Measurements from ENCODE around the gene HLCS. TPM values are rescaled to one million over a fixed set of nuclear protein-coding genes. Genes with fewer than 3 reads are reported as not detected.

The HLCS gene
- total and polyA plus RNA-seq, 2 donors (not counting 3 experiments of a cell fraction or from before 2014, with no cell fraction given): 6.7 to 17.2 TPM

GRCh38 chr21:36811762-36812161 is 154.7 kb downstream of the HLCS start:
- Histone ChIP-seq H3K79me2 (ENCODE audit: control insufficient read depth, insufficient read depth, low read length) (no peaks in the 10 kb centered on the region), H3K9me3 (replicated peaks; ENCODE audit: control insufficient read depth, insufficient read depth, low read length) (no peaks in the 10 kb centered on the region), H3K27ac (ENCODE audit: insufficient read depth, low read depth, low read length) (no peak overlapping the region), H3K4me1 (ENCODE audit: control insufficient read depth, extremely low read depth, insufficient read depth, low read length) (no peaks in the 10 kb centered on the region), H3K36me3 (ENCODE audit: control insufficient read depth in 2 of 2, extremely low read depth in 1 of 2, insufficient read depth in 2 of 2, low read length in 2 of 2) (no peaks in the 10 kb centered on the region), H2AFZ (ENCODE audit: low read depth, low read length) (no peak overlapping the region), H3K4me2 (ENCODE audit: insufficient read depth, low read length) (no peak overlapping the region), H4K20me1 (replicated peaks; ENCODE audit: control insufficient read depth, extremely low read depth, insufficient read depth, low read length) (no peaks in the 10 kb centered on the region), H3K27me3 (ENCODE audit: control insufficient read depth in 2 of 2, insufficient read depth in 2 of 2, low read length in 2 of 2) (no peaks in the 10 kb centered on the region), H3K9ac (replicated peaks; ENCODE audit: extremely low read depth, insufficient read depth, low read length) (no peak overlapping the region), H3K4me3 (replicated peaks in 1 of 3; ENCODE audit: insufficient read depth in 1 of 3, low read depth in 1 of 3, low read length in 3 of 3) (no peak overlapping the region), H3K9me1 (replicated peaks; ENCODE audit: control insufficient read depth, extremely low read depth, insufficient read depth, low read length) (no peaks in the 10 kb centered on the region)
- dilution Hi-C loops (cut with MboI; ENCODE audit: extremely low pct_ligation_motif_present, low sequenced_read_pairs) (no loop called here), intact Hi-C loops (cut with micrococcal nuclease) (no loop called here)
- POLR2A ChIA-PET: no interaction called here
- BruUV-seq (replicated peaks): no TSS peak
- FAIRE-seq: no peak
- DNase-seq (ENCODE audit: low read depth, low spot score): no peak
- CTCF ChIA-PET: interaction anchor here (1.3 to 1.8 kb wide), 2 partner anchors 39 to 42 kb away, joined by 3 to 8 read pairs; no protein-coding TSS in a partner anchor
- TF ChIP-seq EZH2 (IDR thresholded peaks at IDR 0.05; ENCODE audit: borderline replicate concordance, low read depth, low read length, severe bottlenecking): no peak
- TF ChIP-seq MAX (IDR thresholded peaks at IDR 0.05; ENCODE audit: insufficient read depth, insufficient read length): no peak
- TF ChIP-seq GATA2 (IDR thresholded peaks at IDR 0.05; ENCODE audit: insufficient read depth, insufficient read length, low read depth, low read length): no peak
- TF ChIP-seq POLR2A (IDR thresholded peaks at IDR 0.05; ENCODE audit: low read depth, low read length): no peak
- no peak for TF ChIP-seq JUN (IDR thresholded peaks at IDR 0.05; ENCODE audit: borderline replicate concordance, insufficient read depth, insufficient read length, low read depth)
- TF ChIP-seq CTCF (IDR thresholded peaks at IDR 0.05; ENCODE audit: extremely low read depth in 1 of 2, insufficient read depth in 1 of 2, low read depth in 1 of 2, low read length in 2 of 2): no peak
- TF ChIP-seq MYC (IDR thresholded peaks at IDR 0.05; ENCODE audit: low read depth, low read length): no peak
- TF ChIP-seq POLR2AphosphoS5 (IDR thresholded peaks at IDR 0.05; ENCODE audit: insufficient read depth, low read depth, low read length): no peak
- no peak for TF ChIP-seq FOS (IDR thresholded peaks at IDR 0.05; ENCODE audit: borderline replicate concordance, insufficient read depth, low read length)

Measured in endothelial cell of umbilical vein (primary cell).